ENCODE measurements around the gene GRK5.

GRK5 gene

DNA sequence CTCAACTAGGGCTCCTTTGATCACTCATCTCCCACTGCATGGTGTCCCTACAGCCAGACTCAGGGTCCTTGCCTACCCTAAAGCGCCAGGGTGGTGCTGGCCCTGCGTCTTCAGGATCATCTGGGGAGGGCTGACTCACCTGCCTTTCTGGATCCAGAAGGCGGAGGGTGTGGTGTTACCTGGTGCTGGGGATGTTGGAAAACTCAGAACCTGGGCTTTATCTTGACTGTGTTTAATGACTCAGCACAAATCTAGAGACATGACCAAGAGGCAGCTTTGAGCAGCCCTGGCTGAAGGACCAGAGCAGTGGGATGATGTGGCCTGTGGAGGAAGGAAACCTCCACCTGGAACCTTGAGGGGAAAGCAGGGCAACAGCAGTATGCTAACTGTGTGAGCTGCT is 96.5 kb downstream of the GRK5 start:
- intact Hi-C loops (cut with DNase I) = no loop called here
- no peak for DNase-seq

- intact Hi-C loops (cut with DNase I) = no loop called here
- DNase-seq = no peak
Measured at GRCh38 chr10:119304541-119304940, 97.2 kb downstream of the GRK5 start.

DNA sequence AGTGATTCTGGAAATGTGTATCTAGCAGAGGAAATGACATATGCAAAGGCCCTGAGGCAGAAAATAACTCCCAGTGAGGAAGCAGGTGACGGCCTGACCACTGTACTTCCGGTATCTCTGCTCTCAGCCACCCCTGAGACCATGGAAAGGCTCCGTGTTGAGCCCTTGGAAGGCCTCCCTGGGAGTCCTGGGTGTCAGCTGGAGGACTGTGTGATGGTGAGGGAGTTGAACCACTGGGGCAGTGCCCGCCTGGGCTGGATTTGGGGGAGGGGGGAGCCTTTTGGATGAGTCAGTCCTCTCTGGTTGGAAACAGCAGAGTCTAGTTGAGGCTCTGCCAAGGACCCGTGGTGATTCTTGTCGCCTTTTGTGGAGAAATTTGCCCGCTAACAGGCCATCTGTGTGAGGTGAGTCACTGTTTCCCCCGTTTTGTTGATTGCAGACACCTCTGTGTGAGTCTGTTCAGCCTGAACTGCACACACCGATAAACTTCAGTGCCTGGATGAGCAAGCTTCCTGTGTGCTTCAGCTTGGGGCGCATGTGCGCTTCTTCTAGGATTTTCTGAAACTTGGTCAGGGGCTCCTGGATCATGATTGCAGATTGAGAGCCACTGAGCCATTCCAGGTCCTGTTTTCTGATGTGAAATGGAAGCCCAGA is 98.6 kb downstream of the GRK5 start:
- peak in 6 of 42 donors; percentile 9 to 66 (median 42) for DNase-seq
- intact Hi-C loops (cut with DNase I) = no loop called here

DNA sequence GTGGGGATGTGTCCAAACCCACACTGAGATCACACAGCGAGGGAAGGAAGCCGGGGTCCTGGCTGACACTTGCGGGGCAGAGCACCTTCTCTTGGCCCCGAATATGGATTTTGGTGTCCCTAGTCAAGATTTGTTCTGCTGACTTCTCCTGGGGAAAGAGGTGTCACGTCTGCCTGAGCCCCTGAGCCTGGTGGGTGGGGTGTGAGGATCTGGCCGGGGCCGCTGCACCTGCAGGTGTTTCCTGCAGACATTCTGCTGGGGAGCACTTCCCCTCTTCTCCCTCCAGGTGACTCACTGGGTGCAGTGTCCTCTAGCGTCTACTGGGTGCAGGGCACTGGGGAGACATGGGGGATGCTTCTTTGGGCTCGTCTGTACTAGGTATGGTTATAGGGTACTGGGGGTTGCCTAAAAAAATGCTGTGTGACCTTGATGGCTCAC is 99.2 kb downstream of the GRK5 start:
- intact Hi-C loops (cut with DNase I) = no loop called here

DNA sequence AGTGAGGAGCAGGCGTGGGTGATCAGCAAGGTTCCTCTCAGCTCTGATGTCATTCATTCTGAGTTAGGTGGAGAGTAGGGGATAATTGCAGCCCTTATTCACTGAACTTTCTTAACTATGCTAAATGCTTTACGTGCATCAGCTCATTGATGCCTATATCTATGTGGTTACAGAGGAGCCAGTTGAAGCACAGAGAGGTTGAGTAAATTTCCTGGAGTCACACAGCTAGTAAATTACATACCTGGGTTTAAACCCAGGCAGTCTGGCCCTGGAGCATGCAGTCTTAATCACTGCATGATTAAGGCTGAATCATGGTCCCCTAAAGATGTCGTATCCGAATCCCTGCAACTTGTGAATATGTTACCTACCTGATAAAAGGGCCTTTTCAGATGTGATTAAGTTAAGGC is 99.6 kb downstream of the GRK5 start:
- intact Hi-C loops (cut with DNase I) = no loop called here
- peak in 2 of 42 donors; percentile 22 to 41 for DNase-seq

More for the DNA sequence above, 99.2 kb downstream of the GRK5 start:
- peak in 1 of 42 donors; percentile 39 for DNase-seq

DNA sequence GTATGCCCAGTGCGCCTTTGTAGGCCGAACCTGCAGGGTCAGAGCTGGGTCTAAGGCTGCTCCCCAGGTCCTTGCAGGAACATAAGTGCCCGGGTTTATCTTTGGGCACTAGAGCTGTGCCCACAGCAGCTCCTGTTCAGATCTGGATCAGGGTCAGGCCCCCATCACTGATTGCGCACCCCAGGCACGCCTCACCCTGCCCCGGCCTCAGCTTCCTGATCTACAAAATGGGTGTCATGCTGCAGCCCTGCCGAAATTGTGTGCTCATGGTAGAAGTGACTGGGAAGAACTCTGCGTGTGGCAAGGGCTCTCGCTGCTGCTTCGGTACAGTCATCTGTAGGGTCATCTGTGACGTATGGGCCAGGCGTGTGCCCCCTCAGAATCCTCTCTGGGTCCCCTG is 100.7 kb downstream of the GRK5 start:
- no peak for DNase-seq
- intact Hi-C loops (cut with DNase I) = no loop called here

GRCh38 chr10:119308551-119309422 is 101.4 kb downstream of the GRK5 start:
- no peak for DNase-seq

GRCh38 chr10:119309423-119309770 is 102.0 kb downstream of the GRK5 start:
- no peak for DNase-seq
- intact Hi-C loops (cut with DNase I) = no loop called here

More at GRCh38 chr10:119308551-119309422, 101.4 kb downstream of the GRK5 start:
- intact Hi-C loops (cut with DNase I) = no loop called here

GRCh38 chr10:119310806-119311205 is 103.4 kb downstream of the GRK5 start:
- intact Hi-C loops (cut with DNase I) = no loop called here

DNA sequence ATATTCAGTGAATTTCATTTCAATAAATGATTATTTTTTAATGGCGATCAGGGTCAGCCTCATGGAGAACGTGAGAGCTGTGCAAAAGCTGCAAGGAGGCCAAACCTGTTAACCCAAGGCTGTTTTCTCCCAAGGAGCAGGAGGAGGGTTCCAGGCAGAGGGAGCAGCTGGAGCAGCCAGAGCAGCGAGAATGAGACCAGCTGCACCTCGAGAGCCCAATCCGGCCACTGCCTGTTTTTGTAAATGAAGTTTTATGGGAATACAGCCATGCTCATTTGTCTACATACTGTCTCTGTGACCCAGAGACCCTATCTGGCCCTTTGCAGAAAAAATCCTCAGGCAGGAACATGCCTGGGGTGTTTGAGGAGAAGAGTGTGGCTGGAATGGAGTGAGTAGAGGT is 104.9 kb downstream of the GRK5 start:
- DNase-seq = no peak
- intact Hi-C loops (cut with DNase I) = no loop called here

More at GRCh38 chr10:119310806-119311205, 103.4 kb downstream of the GRK5 start:
- no peak for DNase-seq

- intact Hi-C loops (cut with DNase I) = no loop called here
- DNase-seq = no peak
Measured at GRCh38 chr10:119313024-119313423, 105.7 kb downstream of the GRK5 start.

DNA sequence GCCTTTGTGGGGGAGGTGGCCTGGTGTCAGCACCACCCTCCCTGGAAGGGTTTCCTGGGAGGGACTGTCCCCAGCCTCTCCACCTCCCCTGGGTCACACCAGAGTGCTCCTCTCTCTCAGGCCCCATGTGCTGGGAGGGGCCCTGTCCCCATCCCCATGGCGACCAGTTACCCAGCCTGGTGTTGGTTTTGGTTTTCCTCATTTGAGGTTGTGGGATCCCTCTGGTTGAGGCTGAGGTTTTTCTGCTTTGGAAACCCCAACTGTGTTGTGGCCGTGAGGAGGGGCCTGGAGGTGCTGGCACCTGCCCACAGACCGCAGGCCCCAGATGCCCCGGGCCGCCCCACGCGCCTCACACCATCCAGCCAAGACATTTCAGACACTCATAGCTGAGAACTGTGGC is 106.3 kb downstream of the GRK5 start:
- DNase-seq = no peak
- intact Hi-C loops (cut with DNase I) = no loop called here

DNA sequence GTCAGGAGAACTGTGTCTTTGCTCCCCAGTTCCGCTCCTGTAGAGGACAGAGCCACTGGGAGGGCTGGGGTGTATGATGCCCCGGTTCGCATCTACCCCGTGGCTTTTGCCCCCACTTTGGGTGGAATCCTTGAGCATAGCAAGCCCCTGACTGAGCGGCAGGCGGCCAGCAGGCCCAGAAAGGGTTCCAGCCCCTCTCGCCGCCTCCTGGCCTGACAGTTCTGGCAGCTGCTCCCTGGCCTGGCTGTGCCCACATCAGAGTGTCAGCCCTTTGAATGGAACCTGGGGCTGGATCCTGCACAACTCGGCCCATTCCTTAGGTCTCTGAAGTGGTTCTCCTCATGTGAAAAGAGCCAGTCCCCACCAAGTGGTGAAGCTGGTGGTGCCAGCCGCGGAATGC is 106.7 kb downstream of the GRK5 start:
- intact Hi-C loops (cut with DNase I) = no loop called here
- no peak for DNase-seq

DNA sequence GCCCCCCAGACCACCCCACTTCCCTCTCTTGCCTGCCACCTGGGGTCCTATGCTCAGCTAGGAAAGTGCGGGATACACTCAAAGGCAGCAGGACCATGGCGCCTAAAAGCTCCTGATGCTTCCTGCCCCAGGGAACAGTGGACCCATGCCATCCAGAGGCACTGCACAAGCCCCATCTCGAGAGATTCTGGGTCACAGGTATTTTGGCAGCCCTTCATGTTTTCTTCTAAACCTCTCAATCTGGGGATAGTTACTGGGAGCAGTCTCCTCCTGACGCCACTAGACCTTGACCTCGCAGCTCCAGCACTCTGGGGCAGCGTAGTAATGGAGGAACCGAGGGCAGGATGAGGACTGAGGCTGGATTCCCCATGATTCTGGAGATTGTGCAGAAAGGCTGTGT is 107.1 kb downstream of the GRK5 start:
- intact Hi-C loops (cut with DNase I) = no loop called here
- no peak for DNase-seq

GRCh38 chr10:119315128-119316001 is 108.0 kb downstream of the GRK5 start:
- DNase-seq = peak in 19 of 42 donors; percentile 7 to 60 (median 36)
- intact Hi-C loops (cut with DNase I) = no loop called here

DNA sequence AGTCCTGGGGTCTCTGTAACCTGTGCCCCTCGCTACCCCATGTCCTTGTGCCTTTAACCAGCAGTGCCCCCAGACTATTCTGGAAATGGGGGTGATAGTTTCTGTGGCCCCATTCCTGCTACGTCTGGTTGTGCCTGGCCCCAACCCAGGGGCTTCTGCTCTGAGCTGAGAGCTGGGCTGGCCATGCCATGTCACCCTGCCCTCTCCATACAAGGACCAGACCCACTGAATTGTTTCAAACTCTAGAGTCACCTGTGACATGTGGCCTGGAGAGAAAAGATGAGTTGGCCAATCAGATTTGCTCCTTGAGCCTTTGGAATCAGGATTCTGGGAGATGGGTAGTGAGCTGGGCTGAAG is 108.6 kb downstream of the GRK5 start:
- intact Hi-C loops (cut with DNase I) = no loop called here
- DNase-seq = no peak

- intact Hi-C loops (cut with DNase I) = no loop called here
- no peak for DNase-seq
Measured at GRCh38 chr10:119316729-119317097, 109.3 kb downstream of the GRK5 start.

GRCh38 chr10:119318411-119319160 is 111.2 kb downstream of the GRK5 start:
- intact Hi-C loops (cut with DNase I) = no loop called here
- DNase-seq = no peak
